Neural cell (in vitro differentiated cells): ENCODE measurements around the gene PLCB4. TPM values are rescaled to one million over a fixed set of nuclear protein-coding genes. Genes with fewer than 3 reads are reported as not detected.

Source experiments
- H2AFZ ChIP-seq: fragments of 200-600, 300-800 bp; sonication (generic), shearing (Covaris generic); 2 replicates; pipeline ENCODE4 v1.6.0; 2014; ENCODE audit warnings: low read depth, mild to moderate bottlenecking, antibody characterized with exemption, low read length, moderate library complexity
- H3F3A ChIP-seq: fragments of 200-600 bp; shearing (Covaris generic); 2 replicates; pipeline ENCODE4 v1.6.1; 2016; ENCODE audit warnings: mild to moderate bottlenecking, moderate library complexity, mixed read lengths, antibody characterized with exemption, low read length; ENCODE audit not compliant: insufficient read depth, poor library complexity, severe bottlenecking
- H3K27ac ChIP-seq: fragments of 200-600, 300-800 bp; sonication (generic), shearing (Covaris generic); 2 replicates; pipeline ENCODE4 v1.5.1; 2014; ENCODE audit warnings: mild to moderate bottlenecking, low read length, moderate library complexity
- H3K27me3 ChIP-seq: fragments of 300-800, 200-600 bp; sonication (generic), shearing (Covaris generic); 2 replicates; pipeline ENCODE4 v1.6.0; 2014; ENCODE audit warnings: mild to moderate bottlenecking, low read depth, low read length, moderate library complexity; ENCODE audit not compliant: insufficient read depth
- H3K36me3 ChIP-seq: fragments of 300-800, 200-600 bp; sonication (generic), shearing (Covaris generic); 2 replicates; pipeline ENCODE4 v1.5.1; 2014; ENCODE audit warnings: mild to moderate bottlenecking, antibody characterized with exemption, low read length, moderate library complexity; ENCODE audit not compliant: insufficient read depth
- H3K4me2 ChIP-seq: fragments of 300-800, 200-600 bp; sonication (generic), shearing (Covaris generic); 2 replicates; pipeline ENCODE4 v1.6.0; 2014; ENCODE audit warnings: mild to moderate bottlenecking, low read length
- H3K4me3 ChIP-seq: fragments of 300-800, 200-600 bp; sonication (generic), shearing (Covaris generic); 2 replicates; pipeline ENCODE4 v1.5.1; 2014; ENCODE audit warnings: mild to moderate bottlenecking, low read length, moderate library complexity
- H3K79me2 ChIP-seq: fragments of 200-600 bp; shearing (Covaris generic); replicated peaks from 2 replicates; pipeline ENCODE4 v1.6.0; 2014; ENCODE audit warnings: mild to moderate bottlenecking, low read length, moderate library complexity; ENCODE audit not compliant: insufficient read depth
- H3K9ac ChIP-seq: fragments of 300-800, 200-600 bp; sonication (generic), shearing (Covaris generic); 2 replicates; pipeline ENCODE4 v1.6.1; 2016; ENCODE audit warnings: mild to moderate bottlenecking, low read length, mixed read lengths
- H3K9me2 ChIP-seq: fragments of 200-600 bp; shearing (Covaris generic); 2 replicates; pipeline ENCODE4 v1.6.1; 2016; ENCODE audit warnings: mild to moderate bottlenecking, low read length, mixed read lengths; ENCODE audit not compliant: insufficient read depth
- H3K9me3 ChIP-seq: fragments of 200-600, 300-800 bp; sonication (generic), shearing (Covaris generic); 2 replicates; pipeline ENCODE4 v1.6.1; 2016; ENCODE audit warnings: mild to moderate bottlenecking, mixed run types, low read length, moderate library complexity, mixed read lengths
- H4K20me1 ChIP-seq: fragments of 200-600 bp; shearing (Covaris generic); 2 replicates; pipeline ENCODE4 v1.6.1; 2016; ENCODE audit warnings: mild to moderate bottlenecking, mixed run types; ENCODE audit not compliant: insufficient read depth
- EP300 ChIP-seq: fragments of 450-650 bp; conservative IDR thresholded peaks from 2 replicates; pipeline ENCODE4 v1.6.1; 2014; ENCODE audit warnings: antibody characterized with exemption, mild to moderate bottlenecking, moderate library complexity; ENCODE audit not compliant: poor library complexity, severe bottlenecking
- EZH2 ChIP-seq: fragments of 200-600, 300-800 bp; shearing (Covaris generic), sonication (generic); IDR thresholded peaks from 2 replicates; pipeline ENCODE4 v1.6.1; 2014; ENCODE audit warnings: antibody characterized with exemption, low read length, borderline replicate concordance, mild to moderate bottlenecking; ENCODE audit not compliant: insufficient read depth, poor library complexity, severe bottlenecking
- MXI1 ChIP-seq: fragments of 450-650 bp; conservative IDR thresholded peaks from 2 replicates; pipeline ENCODE4 v1.6.1; 2014; ENCODE audit warnings: antibody characterized with exemption, mild to moderate bottlenecking; ENCODE audit not compliant: poor library complexity, severe bottlenecking
- POLR2AphosphoS5 ChIP-seq: IDR thresholded peaks from 2 replicates; pipeline ENCODE4 v1.6.1; 2012
- RAD21 ChIP-seq: fragments of 450-650 bp; conservative IDR thresholded peaks from 2 replicates; pipeline ENCODE4 v1.6.1; 2014; ENCODE audit warnings: antibody characterized with exemption, mild to moderate bottlenecking, moderate library complexity
- REST ChIP-seq: IDR thresholded peaks from 2 replicates; pipeline ENCODE4 v1.6.1; 2012; ENCODE audit warnings: borderline replicate concordance
- SMC3 ChIP-seq: fragments of 450-650 bp; conservative IDR thresholded peaks from 2 replicates; pipeline ENCODE4 v1.6.1; 2014; ENCODE audit warnings: antibody characterized with exemption, mild to moderate bottlenecking, moderate library complexity; ENCODE audit not compliant: poor library complexity
- TAF1 ChIP-seq: IDR thresholded peaks from 2 replicates; pipeline ENCODE4 v1.6.1; 2012; ENCODE audit warnings: low read depth
- polyA plus RNA-seq: library from polyadenylated mRNA; depleted of rRNA; stranded (reverse); fragments of >200 nt; gene quantifications from 2 replicates; pipeline ENCODE4 v1.2.3, GENCODE V29; 2014
- TF ChIP-seq, protein P1 (sequence below): fragments of 450-650 bp; IDR thresholded peaks from 2 replicates; pipeline ENCODE4 v1.5.1; 2014; ENCODE audit warnings: antibody characterized with exemption, mild to moderate bottlenecking, moderate library complexity; ENCODE audit not compliant: poor library complexity, severe bottlenecking

PLCB4 gene
- polyA plus RNA-seq, 1 donor from 2014 or later: 13.1 TPM

DNA sequence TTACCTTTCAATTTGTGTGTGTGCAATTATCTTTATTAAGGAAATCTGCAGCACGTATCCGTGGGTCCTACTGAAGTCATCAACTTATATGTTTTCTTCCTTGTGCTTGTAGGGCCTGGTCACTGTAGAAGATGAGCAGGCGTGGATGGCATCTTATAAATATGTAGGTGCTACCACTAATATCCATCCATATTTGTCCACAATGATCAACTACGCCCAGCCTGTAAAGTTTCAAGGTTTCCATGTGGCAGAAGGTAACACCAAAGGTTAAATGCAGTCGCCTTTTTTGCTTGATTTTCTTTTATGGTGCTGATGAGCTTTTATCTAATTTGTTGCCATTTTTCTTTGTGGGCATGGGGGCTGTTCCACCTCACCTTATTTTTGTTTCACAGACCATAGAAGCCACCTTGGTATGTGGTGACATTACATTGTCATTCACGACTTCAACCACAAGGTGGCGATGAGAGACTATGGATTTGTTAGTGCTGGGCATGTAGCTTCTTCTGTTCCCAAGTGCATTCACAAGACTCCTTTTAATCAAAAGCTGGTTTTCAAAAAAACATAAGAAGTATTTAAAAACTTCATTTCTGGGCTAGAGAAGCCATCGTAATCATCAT is 339.0 kb downstream of the PLCB4 start:
- H3K4me2 ChIP-seq: no peak overlapping the region
- no peaks in the 10 kb centered on the region for H3K36me3 ChIP-seq
- no peaks in the 10 kb centered on the region for H3K9me3 ChIP-seq
- H3K9ac ChIP-seq: no peak overlapping the region
- no peaks in the 10 kb centered on the region for H4K20me1 ChIP-seq
- no peaks in the 10 kb centered on the region for H3K9me2 ChIP-seq
- H2AFZ ChIP-seq: no peak overlapping the region
- no peaks in the 10 kb centered on the region for H3K79me2 ChIP-seq
- no peaks in the 10 kb centered on the region for H3F3A ChIP-seq
- H3K4me3 ChIP-seq: no peak overlapping the region
- no peaks in the 10 kb centered on the region for H3K27me3 ChIP-seq
- TF ChIP-seq SMC3 (peak; percentile 98), REST (no peak), EZH2 (no peak), RAD21 (peak; percentile 98)
- TF ChIP-seq, protein P1, sequence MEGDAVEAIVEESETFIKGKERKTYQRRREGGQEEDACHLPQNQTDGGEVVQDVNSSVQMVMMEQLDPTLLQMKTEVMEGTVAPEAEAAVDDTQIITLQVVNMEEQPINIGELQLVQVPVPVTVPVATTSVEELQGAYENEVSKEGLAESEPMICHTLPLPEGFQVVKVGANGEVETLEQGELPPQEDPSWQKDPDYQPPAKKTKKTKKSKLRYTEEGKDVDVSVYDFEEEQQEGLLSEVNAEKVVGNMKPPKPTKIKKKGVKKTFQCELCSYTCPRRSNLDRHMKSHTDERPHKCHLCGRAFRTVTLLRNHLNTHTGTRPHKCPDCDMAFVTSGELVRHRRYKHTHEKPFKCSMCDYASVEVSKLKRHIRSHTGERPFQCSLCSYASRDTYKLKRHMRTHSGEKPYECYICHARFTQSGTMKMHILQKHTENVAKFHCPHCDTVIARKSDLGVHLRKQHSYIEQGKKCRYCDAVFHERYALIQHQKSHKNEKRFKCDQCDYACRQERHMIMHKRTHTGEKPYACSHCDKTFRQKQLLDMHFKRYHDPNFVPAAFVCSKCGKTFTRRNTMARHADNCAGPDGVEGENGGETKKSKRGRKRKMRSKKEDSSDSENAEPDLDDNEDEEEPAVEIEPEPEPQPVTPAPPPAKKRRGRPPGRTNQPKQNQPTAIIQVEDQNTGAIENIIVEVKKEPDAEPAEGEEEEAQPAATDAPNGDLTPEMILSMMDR: peak; percentile 95
- no peak overlapping the region for H3K27ac ChIP-seq

- TF ChIP-seq, protein P1: no peak
- no peak for TF ChIP-seq MXI1
- no peak for TF ChIP-seq EZH2
- no peak for TF ChIP-seq TAF1
- no peak for TF ChIP-seq POLR2AphosphoS5
- TF ChIP-seq EP300: no peak
Measured at GRCh38 chr20:9408422-9409300, 339.8 kb downstream of the PLCB4 start.

More at GRCh38 chr20:9408422-9409300, 339.8 kb downstream of the PLCB4 start:
- Histone ChIP-seq H3K9ac (no peak overlapping the region), H3K4me3 (no peak overlapping the region), H3K9me2 (no peaks in the 10 kb centered on the region), H3K27ac (no peak overlapping the region), H4K20me1 (no peaks in the 10 kb centered on the region), H3K36me3 (no peaks in the 10 kb centered on the region), H2AFZ (no peak overlapping the region), H3K4me2 (no peak overlapping the region), H3K9me3 (no peaks in the 10 kb centered on the region), H3K79me2 (no peaks in the 10 kb centered on the region), H3K27me3 (no peaks in the 10 kb centered on the region), H3F3A (no peaks in the 10 kb centered on the region)
